ENCODE data around the gene PIK3C2B.
A peak's percentile ranks its signal among the peaks of the same experiment; 100 is the strongest.

Gene PIK3C2B

GRCh38 chr1:204459706-204460105 lies 34.9 kb downstream of the PIK3C2B start:
- no peak for DNase-seq

GRCh38 chr1:204457666-204458065 lies 36.9 kb downstream of the PIK3C2B start:
- DNase-seq, result no peak

DNA sequence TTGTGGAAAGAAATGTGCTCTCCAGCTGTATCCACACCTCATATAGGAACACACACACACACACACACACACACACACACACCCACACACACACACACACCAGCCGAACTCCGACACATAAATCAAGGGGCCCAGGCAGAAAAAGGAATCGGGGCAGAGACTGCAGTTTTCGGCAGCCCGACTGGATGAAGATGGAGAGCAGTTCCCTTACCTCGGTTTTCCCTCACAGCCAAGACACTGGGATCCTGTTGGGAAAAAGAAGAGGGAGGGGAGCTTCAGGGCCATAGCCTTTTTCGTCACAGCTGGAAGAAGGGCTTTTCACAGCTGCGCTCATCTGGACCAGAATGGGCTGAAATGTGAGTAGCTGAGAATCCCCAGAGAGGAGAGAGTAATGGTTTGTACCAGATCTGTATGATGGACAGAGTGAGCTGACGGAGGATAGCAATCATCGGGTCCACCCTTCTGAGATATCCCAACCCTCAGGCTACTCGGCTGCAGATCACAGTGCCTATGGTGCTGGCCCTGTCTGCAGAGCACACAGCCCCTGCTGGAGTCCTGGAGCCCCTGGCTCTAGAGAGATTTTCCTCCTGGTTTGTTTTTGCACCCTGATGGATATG lies 37.7 kb downstream of the PIK3C2B start:
- DNase-seq, result no peak

DNA sequence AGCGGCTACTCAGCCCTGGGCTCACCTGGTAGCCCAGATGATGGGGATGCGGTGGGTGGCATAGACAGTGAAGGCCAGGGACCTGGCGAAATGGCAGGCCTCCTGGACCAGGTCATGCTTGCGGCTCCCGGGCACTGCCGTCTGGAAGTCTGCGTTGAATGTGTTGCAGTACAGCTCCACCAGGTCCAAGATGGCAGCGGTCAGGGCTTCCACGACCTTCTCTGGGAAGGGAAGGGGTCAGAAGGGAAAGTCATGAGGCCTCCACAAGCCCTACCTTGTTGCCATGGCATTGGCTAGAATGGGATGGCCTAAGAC lies 38.8 kb downstream of the PIK3C2B start:
- DNase-seq, result no peak

GRCh38 chr1:204455063-204455830 lies 39.4 kb downstream of the PIK3C2B start:
- no peak for DNase-seq

GRCh38 chr1:204454476-204454875 lies 40.1 kb downstream of the PIK3C2B start:
- DNase-seq, result no peak

DNA sequence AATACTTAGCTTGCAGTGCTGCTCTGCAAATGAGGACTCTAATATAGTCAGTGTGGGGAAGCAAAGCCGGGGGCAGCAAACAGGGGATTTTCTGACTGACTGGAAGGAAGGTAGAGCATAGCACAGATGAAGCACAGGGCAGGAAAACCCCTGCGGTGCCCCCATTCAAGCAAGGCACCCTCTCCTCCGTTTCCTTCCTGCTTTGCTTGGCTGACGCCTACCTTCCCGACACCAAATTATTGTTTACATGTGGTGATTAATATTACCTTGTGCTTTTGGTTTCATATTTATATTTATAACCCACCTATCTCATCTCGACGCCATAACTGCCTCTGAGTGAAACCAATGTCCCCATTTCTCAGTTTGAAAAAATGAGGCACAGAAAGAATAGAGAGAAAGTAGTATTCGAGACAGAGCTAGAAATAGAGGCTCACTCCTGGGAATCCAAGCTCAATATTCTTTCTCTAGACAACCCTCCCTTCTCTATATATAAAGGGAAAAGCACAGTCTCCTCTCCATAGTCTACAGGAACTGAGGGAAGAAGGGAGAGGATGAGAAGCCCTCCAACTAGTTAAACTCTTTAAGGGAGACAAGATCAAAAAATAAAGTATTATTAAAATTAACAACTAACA lies 41.3 kb downstream of the PIK3C2B start:
- DNase-seq, result peak in 1 of 2 experiments; percentile 48

DNA sequence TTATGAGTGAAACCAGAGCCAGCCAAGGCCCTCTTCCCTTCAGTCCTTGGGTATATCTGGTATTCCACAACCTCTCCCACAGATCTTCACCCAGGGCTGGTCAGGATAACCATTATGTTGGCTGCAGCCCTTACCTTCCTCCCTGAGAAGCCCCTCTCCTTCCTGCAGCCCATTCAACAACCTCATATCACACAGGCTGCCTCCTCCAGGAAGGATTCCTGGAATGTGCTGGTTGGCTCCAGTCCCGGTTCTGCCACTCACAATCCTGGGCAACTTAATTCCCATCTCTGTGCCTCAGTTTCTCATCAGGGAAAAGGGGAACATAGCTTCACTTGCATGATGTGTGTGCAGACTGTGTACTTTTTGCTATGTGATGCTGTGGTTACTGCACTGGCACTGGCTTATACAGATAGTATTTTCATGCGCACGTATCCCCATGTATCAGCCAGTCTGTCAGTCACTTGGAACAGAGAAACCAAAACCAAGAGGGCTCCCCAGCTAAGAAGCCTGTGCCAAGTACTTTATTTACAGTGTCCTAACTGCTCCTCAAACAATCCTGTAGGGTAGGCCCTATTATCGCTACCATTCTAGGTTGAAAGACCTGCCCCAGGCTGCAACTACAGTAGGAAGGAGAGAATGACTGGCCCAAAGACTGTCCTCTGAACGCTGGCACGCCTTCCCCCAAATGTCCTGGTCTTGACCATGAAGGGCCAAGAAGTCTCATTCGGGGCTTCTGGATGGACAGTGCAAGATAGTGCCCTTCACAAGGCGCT lies 43.1 kb downstream of the PIK3C2B start:
- peak in 1 of 2 experiments; percentile 10 for DNase-seq

- DNase-seq, result no peak
Observed at GRCh38 chr1:204450461-204451257, 43.9 kb downstream of the PIK3C2B start.

GRCh38 chr1:204449678-204450280 lies 44.8 kb downstream of the PIK3C2B start:
- no peak for DNase-seq

DNA sequence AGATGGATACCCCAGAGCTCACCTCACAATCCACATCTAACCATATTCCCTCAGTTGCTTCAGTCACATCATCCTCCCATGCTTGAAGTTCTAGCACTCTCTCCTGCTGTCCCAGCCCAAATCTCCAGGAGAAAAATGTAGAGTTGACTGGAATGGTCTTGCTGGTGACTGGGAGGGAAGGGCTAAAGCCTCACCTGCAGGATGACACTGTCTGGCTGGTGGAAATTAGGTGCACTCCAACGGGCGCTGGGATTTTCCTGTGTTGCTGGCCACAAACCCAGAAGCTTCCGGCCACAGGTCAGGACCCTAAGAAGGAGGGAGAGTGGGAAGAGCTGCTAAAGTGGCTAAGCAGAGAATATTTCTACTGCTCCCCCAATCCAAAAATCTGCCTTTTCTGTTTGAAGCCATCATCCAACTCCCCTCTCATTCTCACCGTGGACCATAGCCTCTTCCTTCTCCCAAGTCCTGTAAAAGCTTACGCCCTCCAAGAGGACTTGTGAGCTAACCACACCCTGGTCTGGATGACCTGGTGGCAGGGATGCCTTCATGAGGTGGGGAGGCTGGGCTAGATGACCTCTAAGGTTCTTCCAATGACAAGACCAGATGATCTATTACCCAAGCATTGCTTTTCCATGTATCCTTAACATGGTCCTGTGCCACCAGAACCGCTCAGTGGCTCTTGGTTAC lies 45.5 kb downstream of the PIK3C2B start:
- no peak for DNase-seq

GRCh38 chr1:204448344-204448964 lies 46.2 kb downstream of the PIK3C2B start:
- no peak for DNase-seq

- DNase-seq, result no peak
Observed at GRCh38 chr1:204447736-204448135, 46.9 kb downstream of the PIK3C2B start.

GRCh38 chr1:204447190-204447589 lies 47.4 kb downstream of the PIK3C2B start:
- no peak for DNase-seq

DNA sequence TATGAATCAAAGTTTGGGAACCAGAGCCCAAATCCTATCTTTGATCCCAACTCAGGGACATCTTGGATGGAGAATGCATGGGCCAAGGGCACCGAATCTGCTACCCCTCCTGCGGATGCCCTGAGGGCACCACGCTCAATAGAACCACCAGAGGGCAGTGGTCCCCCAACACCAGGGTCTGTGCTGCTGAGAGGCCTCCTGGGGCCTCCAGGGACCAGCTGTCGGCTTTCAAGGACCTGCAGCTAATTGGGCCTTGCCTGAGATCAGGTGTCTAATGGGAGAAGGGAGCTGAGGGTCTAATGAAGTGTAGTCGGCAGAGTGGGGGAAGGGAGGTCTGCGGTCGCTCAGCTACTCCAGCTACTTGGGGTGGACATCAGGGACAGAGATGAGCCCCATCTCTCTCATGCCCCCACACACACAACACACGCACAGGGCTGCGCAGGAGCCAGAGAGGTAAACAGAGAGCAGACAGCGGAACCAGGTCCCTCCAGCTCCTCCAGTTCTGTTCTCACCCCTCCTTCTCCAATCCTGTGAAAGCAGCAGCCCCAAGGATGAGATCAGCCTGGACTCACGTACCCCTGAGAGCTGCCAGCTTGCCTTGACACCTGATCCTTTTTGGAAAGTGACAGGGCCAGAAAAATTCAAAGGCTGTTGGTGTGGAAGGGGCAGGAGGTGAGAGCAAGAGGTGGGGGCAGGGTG lies 48.0 kb downstream of the PIK3C2B start:
- peak; percentile 83 to 90 for DNase-seq

DNA sequence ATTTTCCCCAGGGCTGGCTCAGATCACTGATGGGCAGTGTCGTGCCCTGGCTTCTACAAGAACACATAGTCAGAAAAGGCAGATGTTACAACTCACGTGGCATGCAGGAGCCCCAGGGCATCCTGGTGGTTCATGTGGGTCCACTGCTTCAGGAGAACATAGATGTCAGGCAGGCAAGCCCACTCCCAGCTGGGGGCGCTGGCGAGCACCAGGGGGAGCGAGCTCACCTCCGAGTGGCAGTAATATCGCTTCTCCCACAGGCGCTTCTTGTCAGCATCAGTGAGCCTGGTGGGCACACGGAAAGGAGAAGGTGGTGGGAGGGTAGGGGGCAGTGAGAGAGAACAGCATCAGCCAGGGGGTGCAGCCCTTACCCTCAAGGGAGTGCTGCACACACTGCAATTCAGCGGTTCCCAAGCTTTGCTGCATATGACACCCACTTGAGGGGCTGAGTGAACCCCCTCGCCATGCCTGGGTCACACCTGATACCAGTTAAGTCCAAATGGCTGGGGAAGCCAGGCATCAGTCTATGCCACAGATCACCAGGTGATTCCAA lies 48.7 kb downstream of the PIK3C2B start:
- DNase-seq, result peak; percentile 29 to 31
